Epithelial cell of esophagus (primary cell): ENCODE measurements around the gene NDE1.

ENCODE experiments used
- DNase-seq: peaks from one replicate; pipeline ENCODE4 v3.0.0; 2010; ENCODE audit warnings: low read depth
- H3K4me3 ChIP-seq: 2 replicates; pipeline ENCODE4 v1.5.1; 2011; ENCODE audit warnings: mild to moderate bottlenecking, low read length, control low read depth
- CTCF ChIP-seq: IDR thresholded peaks from 2 replicates; pipeline ENCODE4 v1.5.1; 2011; ENCODE audit warnings: low read depth, mild to moderate bottlenecking, low read length, control low read depth, inconsistent platforms; ENCODE audit not compliant: insufficient read depth; ENCODE audit errors: missing control alignments

NDE1 gene

GRCh38 chr16:15621889-15622288, 28.2 kb upstream of the NDE1 start:
- H3K4me3 ChIP-seq, result no peak overlapping the region
- DNase-seq, result no peak
- TF ChIP-seq CTCF, result no peak

- H3K4me3 ChIP-seq, result no peak overlapping the region
- TF ChIP-seq CTCF, result no peak
- no peak for DNase-seq
These were observed 18.2 kb upstream of the NDE1 start for GRCh38 chr16:15631730-15632409.

- no peak overlapping the region for H3K4me3 ChIP-seq
- TF ChIP-seq CTCF, result no peak
- no peak for DNase-seq
These were observed 14.1 kb upstream of the NDE1 start for GRCh38 chr16:15635926-15636325.

GRCh38 chr16:15636392-15636873, 13.6 kb upstream of the NDE1 start:
- DNase-seq, result no peak
- no peak for TF ChIP-seq CTCF
- H3K4me3 ChIP-seq, result no peak overlapping the region

DNA sequence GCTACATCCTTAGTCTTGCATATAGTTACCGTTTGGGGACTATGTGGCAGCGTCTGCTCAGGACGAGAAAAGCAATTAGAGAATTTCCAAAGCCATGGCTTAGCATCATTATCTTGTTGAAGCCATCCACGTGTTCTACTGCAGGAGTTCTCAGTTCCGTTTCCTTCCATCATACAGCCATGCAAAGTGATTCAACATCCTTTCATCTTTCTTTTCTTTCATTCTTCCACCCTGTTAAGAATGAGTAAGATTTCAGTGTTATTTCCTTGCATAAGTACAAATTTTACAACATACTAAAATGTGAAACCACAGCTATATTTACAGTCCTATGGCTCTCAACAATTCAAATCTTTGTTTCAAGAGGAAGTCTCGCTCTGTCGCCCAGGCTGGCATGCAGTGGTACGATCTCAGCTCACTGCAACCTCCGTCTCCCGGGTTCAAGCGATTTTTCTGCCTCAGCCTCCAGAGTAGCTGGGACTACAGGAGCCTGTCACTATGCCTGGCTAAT, 10.9 kb upstream of the NDE1 start:
- no peak overlapping the region for H3K4me3 ChIP-seq
- no peak for TF ChIP-seq CTCF
- no peak for DNase-seq

DNA sequence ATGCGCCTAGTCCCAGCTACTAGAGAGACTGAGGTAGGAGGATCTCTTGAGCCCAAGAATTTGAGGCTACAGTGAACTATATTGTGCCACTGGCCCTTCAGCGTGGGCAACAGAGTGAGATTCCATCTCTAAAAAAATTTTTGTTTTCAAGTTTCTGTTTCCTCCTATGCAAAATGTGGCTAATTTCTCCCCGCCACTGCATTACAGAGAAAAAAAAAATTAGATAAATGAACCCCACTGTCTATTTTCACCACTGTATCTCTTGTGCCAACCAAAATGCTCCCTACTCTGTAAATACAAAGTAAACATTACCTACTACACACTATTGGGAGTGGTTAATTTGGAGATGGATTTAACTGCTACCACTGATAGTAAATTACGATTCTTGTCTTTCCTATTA, 9.1 kb upstream of the NDE1 start:
- H3K4me3 ChIP-seq, result no peak overlapping the region
- no peak for TF ChIP-seq CTCF
- no peak for DNase-seq
